ENCODE measurements around the gene PSTPIP2.
"Not testable (repeated sequence)": the region's sequence is repeated elsewhere in the genome, so short reads cannot be mapped to it uniquely, and the experiment has no call there.

Gene PSTPIP2

DNA sequence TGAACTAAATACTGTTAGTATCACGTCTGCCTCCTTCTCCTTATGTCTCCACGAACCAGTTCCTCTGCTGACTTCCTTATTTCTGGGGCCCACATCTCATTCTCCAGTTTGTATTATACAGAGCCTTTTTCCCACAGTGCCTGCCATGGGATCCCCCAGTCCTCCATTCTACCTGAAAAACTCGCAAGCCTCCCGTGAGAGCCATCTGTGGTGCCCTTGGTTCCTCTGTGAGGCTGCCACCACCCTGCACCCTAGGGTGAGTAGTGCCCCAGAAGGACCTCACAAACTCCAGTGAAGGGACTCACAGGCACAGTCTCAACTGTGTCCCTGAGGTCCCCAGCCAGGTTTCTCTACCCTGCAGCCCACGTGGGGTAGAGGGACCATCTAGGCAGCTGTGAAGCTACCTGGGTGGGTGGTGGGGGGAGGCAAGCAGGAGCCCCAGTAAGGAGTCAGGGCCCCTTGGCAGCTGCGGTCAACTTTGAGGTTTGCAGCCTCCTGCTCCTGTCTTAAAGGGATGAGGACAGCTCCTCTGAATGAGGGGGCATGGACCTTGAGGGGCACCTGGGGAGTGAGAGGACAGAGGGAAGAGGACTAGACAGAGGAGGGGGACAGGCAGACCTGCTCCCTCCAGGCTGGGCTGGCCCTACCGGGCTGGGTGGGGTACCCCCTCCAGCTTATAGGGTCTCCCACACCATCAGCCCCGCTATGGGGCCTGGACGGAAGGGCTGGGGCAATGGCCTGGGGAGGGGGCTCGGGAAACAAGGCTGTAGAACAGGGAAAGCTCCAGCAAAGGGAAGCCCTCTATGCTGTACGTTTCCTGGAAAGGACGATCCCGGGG lies 1.0 kb downstream of the PSTPIP2 start:
- DNase-seq (ENCODE audit: low read depth in 4 of 4, low spot score in 1 of 4) = no peak

- no peak for DNase-seq (ENCODE audit: low read depth in 4 of 4, low spot score in 1 of 4)
These were observed 1.8 kb downstream of the PSTPIP2 start for GRCh38 chr18:46070232-46070631.

GRCh38 chr18:46069524-46069923 lies 2.5 kb downstream of the PSTPIP2 start:
- DNase-seq (ENCODE audit: low read depth in 4 of 4, low spot score in 1 of 4) = no peak

DNA sequence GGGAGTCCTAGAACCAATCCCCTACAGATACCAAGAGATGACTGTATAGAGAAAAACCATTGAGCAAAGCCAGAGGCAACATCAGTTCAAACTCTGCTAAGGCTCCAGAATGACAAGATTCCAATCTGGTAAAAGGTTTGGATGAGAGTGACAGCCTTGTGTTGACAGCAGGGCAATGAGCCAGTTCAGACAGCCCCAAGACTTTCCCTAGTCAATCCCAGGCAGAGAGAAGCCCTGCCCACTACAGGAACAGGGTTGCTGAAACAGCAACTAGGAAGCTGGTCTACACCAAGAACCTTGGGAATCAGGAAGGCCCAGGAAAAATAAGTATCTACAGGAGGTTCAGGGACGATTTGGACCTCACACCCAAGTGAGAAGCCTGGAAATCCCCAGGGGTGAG lies 3.3 kb downstream of the PSTPIP2 start:
- DNase-seq (ENCODE audit: low read depth in 4 of 4, low spot score in 1 of 4) = no peak

DNA sequence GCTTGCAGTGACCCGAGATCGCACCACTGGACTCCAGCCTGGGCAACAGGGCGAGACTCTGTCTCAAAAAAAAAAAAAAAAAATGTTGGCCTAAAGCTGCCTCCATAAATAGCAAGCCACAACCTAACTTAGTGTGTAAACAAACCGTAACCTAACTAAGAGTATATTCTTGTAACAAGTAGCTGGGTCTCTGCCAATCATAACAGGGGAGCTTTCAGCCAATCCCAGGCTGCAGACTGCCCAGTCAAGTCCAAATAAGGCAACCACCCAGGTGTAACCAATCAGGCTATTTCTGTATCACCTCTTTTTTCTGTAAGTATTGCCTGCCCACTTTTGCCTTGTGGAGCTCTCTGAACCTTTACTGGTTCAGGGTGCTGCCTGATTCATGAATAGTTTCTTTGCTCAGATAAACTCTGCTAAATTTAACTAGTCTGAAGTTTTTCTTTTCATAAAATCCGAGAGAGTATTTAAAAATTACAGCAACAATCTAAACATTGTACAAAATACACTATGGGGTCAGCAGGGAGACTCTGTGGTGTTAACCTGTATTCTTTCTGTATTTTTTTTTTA lies 4.5 kb downstream of the PSTPIP2 start:
- no peak for DNase-seq (ENCODE audit: low read depth in 4 of 4, low spot score in 1 of 4)

DNA sequence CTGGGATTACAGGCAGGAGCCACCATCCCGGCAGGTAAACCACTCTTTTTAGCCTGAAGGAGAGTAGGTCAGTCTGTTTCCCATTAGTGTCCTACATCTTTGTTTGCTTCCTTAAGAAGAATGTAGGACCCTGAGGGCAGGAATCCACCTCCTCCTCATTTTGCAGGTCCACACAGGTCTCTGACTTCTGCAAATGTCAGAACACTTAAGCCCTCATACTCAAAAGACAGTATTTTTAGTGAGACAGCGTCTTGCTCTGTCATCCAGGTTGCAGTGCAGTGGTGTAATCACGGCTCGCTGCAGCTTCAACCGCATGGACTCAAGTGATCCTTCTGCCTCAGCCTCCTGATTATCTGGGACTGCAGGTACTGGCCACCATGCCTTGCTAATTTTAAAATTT lies 9.3 kb downstream of the PSTPIP2 start:
- no peak for DNase-seq (ENCODE audit: low read depth in 4 of 4, low spot score in 1 of 4)

GRCh38 chr18:46061796-46062195 lies 10.3 kb downstream of the PSTPIP2 start:
- DNase-seq (ENCODE audit: low read depth in 4 of 4, low spot score in 1 of 4) = no peak

GRCh38 chr18:46061387-46061786 lies 10.7 kb downstream of the PSTPIP2 start:
- no peak for DNase-seq (ENCODE audit: low read depth in 4 of 4, low spot score in 1 of 4)

- no peak for DNase-seq (ENCODE audit: low read depth in 4 of 4, low spot score in 1 of 4)
These were observed 11.7 kb downstream of the PSTPIP2 start for GRCh38 chr18:46060359-46060841.

DNA sequence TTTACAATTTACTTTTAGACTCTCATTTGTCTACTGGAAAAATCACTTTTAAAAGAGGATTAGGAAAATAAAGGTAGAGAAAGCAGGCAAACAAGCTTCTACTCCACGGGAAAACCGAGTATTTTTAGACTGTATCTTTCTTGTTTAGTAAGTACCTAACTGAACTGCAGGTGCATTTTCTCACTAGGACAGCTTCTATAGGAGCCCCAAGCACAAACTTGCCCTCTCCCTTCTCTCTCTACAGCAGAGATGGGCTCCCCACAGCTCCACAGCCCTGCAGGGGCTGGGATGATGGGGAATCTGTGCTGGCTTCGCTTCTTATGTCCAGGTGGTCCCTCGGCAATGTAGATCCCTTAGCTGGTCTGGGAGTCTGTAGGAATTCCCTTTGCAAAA lies 16.2 kb downstream of the PSTPIP2 start:
- no peak for DNase-seq (ENCODE audit: low read depth in 4 of 4, low spot score in 1 of 4)

GRCh38 chr18:46054956-46055837 lies 16.9 kb downstream of the PSTPIP2 start:
- no peak for DNase-seq (ENCODE audit: low read depth in 4 of 4, low spot score in 1 of 4)

DNA sequence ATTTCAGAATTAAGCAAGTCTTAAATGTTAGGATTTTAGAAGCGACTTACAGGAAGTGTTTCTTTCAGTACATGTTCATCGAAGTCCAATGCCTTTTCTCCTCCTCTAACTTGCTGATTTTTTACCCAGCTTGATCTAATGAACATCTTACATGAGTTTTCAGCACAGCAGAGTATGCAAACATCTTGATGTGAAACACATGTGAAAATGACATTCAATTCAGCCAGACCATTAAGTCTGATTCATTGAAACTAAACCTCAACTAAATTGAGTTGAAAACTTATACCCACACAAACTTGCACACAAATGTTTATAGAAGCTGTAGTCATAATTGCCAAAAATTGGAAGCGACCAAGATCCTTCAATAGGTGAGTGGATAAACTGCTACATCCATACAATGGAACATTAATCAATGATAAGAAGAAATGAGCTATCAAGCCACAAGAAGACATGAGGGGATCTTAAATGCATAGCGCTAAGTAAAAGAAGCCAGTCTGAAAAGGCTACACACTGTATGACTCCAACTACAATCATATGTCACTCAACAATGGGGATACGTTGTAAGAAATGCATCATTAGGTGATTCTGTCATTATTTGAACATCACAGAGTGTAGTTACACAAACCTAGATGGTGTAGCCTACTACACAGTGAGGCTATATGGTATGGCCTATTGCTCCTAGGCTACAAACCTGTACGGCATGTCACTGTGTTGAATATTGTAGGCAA lies 18.5 kb downstream of the PSTPIP2 start:
- no peak for DNase-seq (ENCODE audit: low read depth in 4 of 4, low spot score in 1 of 4)

GRCh38 chr18:46051731-46052461 lies 20.2 kb downstream of the PSTPIP2 start:
- no peak for DNase-seq (ENCODE audit: low read depth in 4 of 4, low spot score in 1 of 4)

- no peak for DNase-seq (ENCODE audit: low read depth in 4 of 4, low spot score in 1 of 4)
These were observed 21.8 kb downstream of the PSTPIP2 start for GRCh38 chr18:46050268-46050667.

GRCh38 chr18:46048641-46049040 lies 23.4 kb downstream of the PSTPIP2 start:
- no peak for DNase-seq (ENCODE audit: low read depth in 4 of 4, low spot score in 1 of 4)

GRCh38 chr18:46047369-46047768 lies 24.7 kb downstream of the PSTPIP2 start:
- DNase-seq (ENCODE audit: low read depth in 4 of 4, low spot score in 1 of 4) = not testable (repeated sequence)

DNA sequence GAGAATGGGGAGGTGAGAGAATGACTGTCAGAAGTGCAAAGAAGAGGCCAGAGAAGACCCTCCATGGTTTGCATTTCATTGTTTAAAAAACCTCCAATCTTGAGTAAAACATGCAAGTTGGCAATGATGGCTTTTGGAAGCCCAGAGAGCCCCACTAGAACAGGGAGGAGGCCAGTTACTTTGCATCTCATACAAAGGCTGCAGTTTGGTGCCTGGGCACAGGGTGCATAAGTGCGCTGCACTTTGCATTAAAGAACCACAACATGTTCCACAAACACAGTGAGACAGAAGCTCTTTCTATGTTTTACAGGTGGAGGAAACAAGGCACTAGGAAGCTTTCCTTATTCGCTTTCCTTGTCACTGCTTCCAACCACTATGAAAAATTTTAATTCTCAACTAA lies 25.4 kb downstream of the PSTPIP2 start:
- DNase-seq (ENCODE audit: low read depth in 4 of 4, low spot score in 1 of 4) = no peak

DNA sequence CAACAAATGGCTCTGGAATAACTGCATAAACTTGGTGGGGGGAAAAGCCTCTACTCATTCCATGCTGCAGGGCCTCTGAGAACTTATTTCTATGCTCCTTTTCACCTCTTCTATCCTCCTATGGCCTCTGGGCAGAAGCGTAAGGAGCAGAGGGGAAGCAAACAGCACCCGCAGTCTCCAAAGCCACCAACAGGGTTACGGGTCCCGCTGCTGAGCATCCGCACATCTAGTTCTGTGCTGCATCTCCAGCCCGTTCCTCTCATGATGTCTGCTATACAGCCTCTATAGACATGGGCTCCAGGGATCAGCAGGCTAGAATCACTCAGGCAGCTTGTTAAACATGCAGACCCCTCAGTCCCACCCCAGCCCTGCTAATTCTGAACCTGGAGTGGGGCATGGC lies 25.9 kb downstream of the PSTPIP2 start:
- no peak for DNase-seq (ENCODE audit: low read depth in 4 of 4, low spot score in 1 of 4)

GRCh38 chr18:46042571-46043123 lies 29.4 kb downstream of the PSTPIP2 start:
- DNase-seq (ENCODE audit: low read depth in 4 of 4, low spot score in 1 of 4) = no peak

DNA sequence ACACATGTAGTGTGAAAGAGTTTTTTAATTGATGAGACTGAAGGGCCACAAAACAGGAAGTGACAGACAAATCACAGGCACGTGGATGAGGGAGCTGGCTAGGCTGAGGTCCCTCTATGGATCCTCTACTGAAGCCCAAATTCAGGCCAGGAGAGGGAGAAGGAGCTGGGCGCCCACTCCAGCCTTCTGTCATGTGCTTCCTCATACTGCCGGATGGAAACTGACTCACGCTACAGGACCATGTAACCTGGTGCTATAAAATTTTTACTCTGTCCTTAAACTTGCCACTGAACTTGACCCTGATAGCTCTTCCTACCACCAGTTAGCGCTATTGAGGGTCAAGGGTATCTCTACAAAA lies 31.3 kb downstream of the PSTPIP2 start:
- no peak for DNase-seq (ENCODE audit: low read depth in 4 of 4, low spot score in 1 of 4)

All from stimulated activated CD4-positive, alpha-beta T cell treated with anti-CD3 and anti-CD28 coated beads, Interleukin-1b, Interleukin-23, amount 100 ng/mL, for 24 hours (primary cell).